HG02938 (cell line): Measurements from ENCODE around the gene EGR2.
A peak's percentile ranks its signal among the peaks of the same experiment; 100 is the strongest.
"Not testable (repeated sequence)": the region's sequence is repeated elsewhere in the genome, so short reads cannot be mapped to it uniquely, and the experiment has no call there.

Experiments
- ATAC-seq: cut with Tn5 transposase; IDR thresholded peaks from one replicate; pipeline ENCODE4 v1.9.1; 2021; ENCODE audit warnings: mild to moderate bottlenecking, moderate library complexity; ENCODE audit not compliant: unreplicated experiment

EGR2 gene

DNA sequence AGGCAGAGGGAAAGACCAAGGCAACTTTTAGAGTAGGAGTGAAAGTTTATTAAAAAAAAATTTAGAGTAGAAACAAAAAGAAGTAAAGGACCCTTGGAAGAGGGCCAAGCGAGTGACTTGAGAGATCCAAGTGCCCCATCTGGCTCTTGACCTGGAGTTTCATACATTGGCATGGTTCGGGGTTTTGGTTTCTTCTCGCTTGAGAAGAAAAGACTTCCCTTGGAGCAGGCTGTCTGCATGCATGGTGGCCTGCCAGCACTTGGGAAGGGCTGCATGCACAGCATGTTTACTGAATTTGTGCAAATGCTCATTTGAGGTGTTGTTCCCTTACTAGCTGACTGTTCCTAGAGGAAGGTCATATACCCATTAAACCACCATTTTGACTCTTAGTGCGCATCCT lies 20.4 kb downstream of the EGR2 start:
- ATAC-seq, result no peak

GRCh38 chr10:62795100-62795499 lies 21.1 kb downstream of the EGR2 start:
- ATAC-seq, result no peak

- ATAC-seq, result no peak
These were observed 21.9 kb downstream of the EGR2 start for GRCh38 chr10:62794306-62794705.

DNA sequence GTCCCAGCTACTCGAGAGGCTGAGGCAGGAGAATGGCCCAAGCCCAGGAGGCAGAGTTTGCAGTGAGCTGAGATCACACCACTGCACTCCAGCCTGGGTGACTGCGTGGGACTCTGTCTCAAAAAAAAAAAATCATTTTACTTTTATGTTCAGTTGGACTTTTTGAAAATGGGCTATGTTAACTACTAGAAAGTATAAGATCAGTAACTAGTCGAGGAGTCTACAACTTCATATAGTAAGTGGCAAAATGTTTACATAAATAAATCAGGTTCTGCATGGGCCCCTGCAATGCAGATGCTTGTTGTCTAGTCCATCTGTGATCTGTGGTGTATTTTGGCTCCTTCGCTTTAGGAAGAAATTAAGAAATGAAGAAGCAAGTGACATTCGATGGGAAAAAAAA lies 23.9 kb downstream of the EGR2 start:
- ATAC-seq, result no peak

DNA sequence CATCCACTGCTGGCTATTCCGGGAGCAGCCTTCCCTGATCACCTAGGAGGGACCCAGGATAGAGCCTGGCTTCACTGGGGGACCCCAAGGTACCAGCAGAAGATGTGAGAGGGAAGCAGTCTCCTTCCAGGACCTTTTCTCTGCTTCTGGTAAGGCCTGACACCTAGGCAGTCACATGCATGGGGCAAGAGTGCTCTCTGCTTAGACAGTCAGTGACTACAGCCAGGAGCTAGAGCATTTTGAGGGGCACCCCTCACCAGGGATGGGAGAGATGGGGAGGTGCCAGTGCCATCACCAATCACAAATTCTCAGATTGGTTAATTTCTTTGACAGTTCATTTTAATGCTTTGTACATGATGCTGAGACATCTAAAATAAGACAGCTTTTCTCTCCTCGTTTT lies 25.6 kb downstream of the EGR2 start:
- no peak for ATAC-seq

GRCh38 chr10:62790019-62790555 lies 26.1 kb downstream of the EGR2 start:
- no peak for ATAC-seq

GRCh38 chr10:62788861-62789467 lies 27.2 kb downstream of the EGR2 start:
- no peak for ATAC-seq

GRCh38 chr10:62788285-62788684 lies 27.9 kb downstream of the EGR2 start:
- ATAC-seq, result not testable (repeated sequence)

GRCh38 chr10:62784537-62784936 lies 31.6 kb downstream of the EGR2 start:
- not testable (repeated sequence) for ATAC-seq

DNA sequence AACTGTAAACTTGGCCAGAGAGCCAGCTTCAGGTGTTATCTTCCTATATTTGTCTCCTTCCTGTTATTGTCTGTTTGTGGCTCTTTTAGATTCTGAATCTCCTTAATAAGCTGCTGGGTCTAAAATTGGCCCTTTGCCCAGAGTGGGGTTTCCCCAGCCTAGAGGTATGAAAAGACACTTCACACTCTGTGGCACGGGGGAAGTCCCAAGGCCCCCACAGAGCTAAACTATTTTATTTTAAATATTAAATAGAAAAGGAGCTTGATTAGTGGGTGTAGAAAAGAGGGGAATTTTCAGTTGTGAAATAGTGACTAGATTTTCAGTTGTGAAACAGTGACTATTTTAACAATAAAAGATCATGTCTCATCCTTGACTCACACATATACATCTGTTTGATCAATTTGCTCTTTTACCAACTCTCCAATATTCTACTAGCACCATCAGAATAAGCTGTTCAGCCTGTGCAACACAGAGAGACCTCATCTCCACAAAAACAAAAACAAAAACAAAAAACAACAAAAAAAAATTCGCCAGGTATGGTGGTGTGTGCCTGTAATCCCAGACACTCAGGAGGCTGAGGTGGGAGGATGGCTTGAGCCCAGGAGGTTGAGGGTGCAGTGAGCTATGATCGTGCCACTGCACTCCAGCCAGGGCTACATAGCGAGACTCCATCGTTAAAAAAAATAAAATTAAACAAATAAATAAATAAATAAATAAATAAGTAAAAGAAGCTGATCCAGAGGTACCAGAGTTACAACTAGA lies 36.5 kb downstream of the EGR2 start:
- peak; percentile 92 for ATAC-seq

GRCh38 chr10:62778125-62778524 lies 38.0 kb downstream of the EGR2 start:
- peak; percentile 39 for ATAC-seq

DNA sequence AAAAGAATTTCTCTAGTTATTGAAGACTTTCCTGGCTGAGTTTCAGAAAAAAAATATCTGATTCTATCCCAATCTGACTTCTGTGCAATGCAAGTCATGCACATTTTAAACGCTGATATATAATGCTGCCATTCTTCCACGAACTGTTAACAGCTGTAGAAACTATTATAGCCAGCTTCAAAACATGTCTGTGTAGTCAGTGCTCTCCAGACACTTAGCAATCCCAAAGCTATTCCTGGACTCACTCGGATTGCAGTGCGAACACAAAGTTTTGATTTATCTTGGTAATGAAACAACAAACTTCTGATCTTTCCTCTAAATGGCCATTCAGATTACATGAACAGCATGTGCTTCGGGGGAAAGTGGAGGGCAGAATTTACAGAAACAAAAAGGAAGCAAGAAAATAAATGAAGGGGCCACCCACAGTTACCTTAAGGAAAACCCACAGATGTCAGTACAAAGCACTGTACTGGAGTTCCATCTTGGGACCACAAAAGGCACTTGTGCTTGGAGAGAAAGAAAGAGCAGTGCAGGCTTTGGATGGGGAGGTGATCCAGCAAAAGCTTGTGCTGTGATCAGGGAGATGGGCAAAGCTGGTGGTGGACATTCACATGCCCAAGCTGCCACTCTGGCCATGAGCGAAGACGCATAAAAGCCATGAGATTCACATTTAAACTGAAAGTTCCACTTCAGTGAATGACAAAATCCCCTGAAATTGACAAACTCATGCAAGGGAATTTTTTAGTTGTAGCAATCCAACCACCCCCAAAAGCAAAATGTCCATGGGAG lies 43.8 kb downstream of the EGR2 start:
- ATAC-seq, result no peak

GRCh38 chr10:62769574-62770242 lies 46.5 kb downstream of the EGR2 start:
- peak; percentile 75 for ATAC-seq

- no peak for ATAC-seq
These were observed 49.8 kb downstream of the EGR2 start for GRCh38 chr10:62766386-62766785.

DNA sequence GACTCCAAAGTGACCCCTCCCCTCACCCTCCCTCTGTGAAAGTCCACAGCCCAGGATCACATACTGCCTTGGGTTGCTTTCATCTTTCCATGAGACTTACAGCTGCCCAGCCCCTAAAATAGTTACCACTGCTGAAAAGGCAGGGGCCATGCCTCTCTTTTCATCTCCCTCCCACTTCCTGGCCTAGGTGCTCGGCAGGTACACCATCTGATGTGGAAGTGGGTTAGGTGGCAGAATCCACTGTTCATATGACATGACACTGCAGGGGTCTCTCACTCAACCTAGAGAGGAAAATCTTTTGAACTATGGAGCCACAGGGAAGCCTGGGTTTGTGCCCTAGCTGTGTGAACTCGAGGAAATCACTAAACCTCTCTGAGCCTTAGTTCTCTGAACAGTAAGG lies 50.4 kb downstream of the EGR2 start:
- no peak for ATAC-seq

GRCh38 chr10:62764011-62764410 lies 52.2 kb downstream of the EGR2 start:
- ATAC-seq, result no peak

- ATAC-seq, result no peak
These were observed 53.0 kb downstream of the EGR2 start for GRCh38 chr10:62763155-62763554.
